ENCODE measurements around the gene TAPBPL. TPM values are rescaled to one million over a fixed set of nuclear protein-coding genes. Genes with fewer than 3 reads are reported as not detected.

TAPBPL gene
- total and polyA plus RNA-seq, 2 of the 4 experiments (the other 2 are of a cell fraction), result 3.4 to 12.1 TPM

GRCh38 chr12:6493497-6494257, 41.8 kb downstream of the TAPBPL start, which contains the start of gene NCAPD2:
NCAPD2 (plus strand) TSS chr12:6494102; CDS start chr12:6495099, 997 bp downstream.
- intact Hi-C loops (cut with micrococcal nuclease), result loop anchor here (2.0 kb wide), 2 partner anchors 39 to 63 kb away; no protein-coding TSS in a partner anchor
- Histone ChIP-seq H2BK5ac (ENCODE audit: low read depth, low read length, poor library complexity, severe bottlenecking) (peak within 1 kb of the TSS; percentile 90), H3K14ac (replicated peaks; ENCODE audit: low read depth, low read length) (peak within 1 kb of the TSS; percentile 97), H3K27me3 (ENCODE audit: control insufficient read depth, insufficient read depth, low read length) (no peaks in the 10 kb centered on the region), H4K20me1 (ENCODE audit: insufficient read depth, low read length) (peaks cover 4% of the 10 kb centered on the region), H2BK20ac (ENCODE audit: low read depth, low read length) (peak within 1 kb of the TSS; percentile 7; the same call in 1 of the 2 replicates), H2BK15ac (ENCODE audit: low read depth, low read length) (peak within 1 kb of the TSS; percentile 79; the same call in 2 of the 3 replicates), H3K18ac (ENCODE audit: low read depth, low read length) (peak within 1 kb of the TSS; percentile 73), H4K5ac (ENCODE audit: low read depth, low read length) (peak within 1 kb of the TSS; percentile 89), H3K9me1 (ENCODE audit: insufficient read depth, low read length) (peaks cover 8% of the 10 kb centered on the region), H3K56ac (ENCODE audit: extremely low read depth, insufficient read depth, low read length) (peak within 1 kb of the TSS; percentile 96), H3K36me3 (ENCODE audit: control insufficient read depth, insufficient read depth, low read length) (no peaks in the 10 kb centered on the region; the same call in 1 of the 2 replicates), H2AK9ac (replicated peaks; ENCODE audit: low read depth, low read length, poor library complexity) (peak within 1 kb of the TSS; percentile 93), H3K4me2 (ENCODE audit: low read depth, low read length) (peak within 1 kb of the TSS; percentile 97), H2AK5ac (ENCODE audit: low read depth, low read length) (peak within 1 kb of the TSS; percentile 99), H3K4me3 (ENCODE audit: insufficient read depth, low read depth, low read length) (peak within 1 kb of the TSS; percentile 83), H3K23ac (ENCODE audit: low read depth, low read length) (peak within 1 kb of the TSS; percentile 94), H3K4ac (ENCODE audit: low read depth, low read length) (peak within 1 kb of the TSS; percentile 96), H3K79me1 (ENCODE audit: low read depth in 1 of 2, low read length in 2 of 2) (peaks cover 33 to 45% of the 10 kb centered on the region in 2 experiments), H2AFZ (replicated peaks; ENCODE audit: low read length, poor library complexity) (peak within 1 kb of the TSS; percentile 94), H3K9me3 (ENCODE audit: control insufficient read depth, insufficient read depth, low read length) (no peaks in the 10 kb centered on the region), H3K4me1 (ENCODE audit: control insufficient read depth, insufficient read depth, low read length) (no peaks in the 10 kb centered on the region; the same call in 1 of the 2 replicates), H3K9ac (ENCODE audit: low read depth, low read length) (peak within 1 kb of the TSS; percentile 95), H4K91ac (ENCODE audit: insufficient read depth, low read depth, low read length) (peak within 1 kb of the TSS; percentile 93), H3K27ac (ENCODE audit: insufficient read depth, low read length) (peak within 1 kb of the TSS; percentile 94), H4K8ac (ENCODE audit: low read depth in 2 of 2, low read length in 2 of 2) (peak within 1 kb of the TSS; percentile 90 to 99), H2BK120ac (ENCODE audit: low read depth, low read length) (peak within 1 kb of the TSS; percentile 67)
- dilution Hi-C loops (cut with HindIII; ENCODE audit: low sequenced_read_pairs, unreplicated experiment), result no loop called here
- WGBS, 2 experiments (ENCODE audit: extremely low coverage in 2 of 2, insufficient read length in 1 of 2), result 0% methylated on average over 35 of the region's 49 CpGs; no CpG with 5 or more reads in 1 of the 2 experiments
- ATAC-seq (ENCODE audit: low read depth) (peak; percentile 97), DNase-seq (peak; percentile 93)
- CTCF ChIA-PET, result interaction anchor here (1.0 kb wide), 1 partner anchor 42 kb away, joined by 3 read pairs; no protein-coding TSS in a partner anchor
- TSS peak; percentile 65 for BruUV-seq (replicated peaks)
- in situ Hi-C loops (cut with MboI; ENCODE audit: low sequenced_read_pairs), result no loop called here
- POLR2A ChIA-PET (ENCODE audit: unreplicated experiment), result interaction anchor here (0.5 to 1.2 kb wide), 3 partner anchors 10 to 41 kb away, joined by 3 to 37 read pairs (median 3); partner anchors contain the start of gene GAPDH
- TF ChIP-seq USF2 (IDR thresholded peaks at IDR 0.05; ENCODE audit: low read depth, low read length), result peak; percentile 19; the same call in 1 of the 2 replicates
- 0 out of 2 replicates have a peak, but pooled peaks have one; percentile 18 for TF ChIP-seq FOS (IDR thresholded peaks at IDR 0.05; ENCODE audit: low read depth, low read length)
- no peak for TF ChIP-seq MAFK (IDR thresholded peaks at IDR 0.05; ENCODE audit: low read depth, low read length)
- TF ChIP-seq CHD1 (IDR thresholded peaks at IDR 0.05; ENCODE audit: low read depth, low read length), result peak; percentile 88; the same call in 1 of the 2 replicates
- TF ChIP-seq NFE2L2 (IDR thresholded peaks at IDR 0.05; ENCODE audit: low read depth, low read length), result no peak
- no peak for TF ChIP-seq RFX5 (IDR thresholded peaks at IDR 0.05; ENCODE audit: low read depth, low read length)
- peak; percentile 94 for TF ChIP-seq MAZ (IDR thresholded peaks at IDR 0.05; ENCODE audit: borderline replicate concordance, low read depth, low read length)
- TF ChIP-seq POLR2A (IDR thresholded peaks at IDR 0.05; ENCODE audit: low read depth, low read length), result peak; percentile 93
- TF ChIP-seq CEBPB (IDR thresholded peaks at IDR 0.05; ENCODE audit: low read depth, low read length), result peak; percentile 31; the same call in 1 of the 2 replicates
- TF ChIP-seq MXI1 (IDR thresholded peaks at IDR 0.05; ENCODE audit: borderline replicate concordance, low read depth, low read length), result peak; percentile 92
- TF ChIP-seq SMC3 (IDR thresholded peaks at IDR 0.05; ENCODE audit: low read depth, low read length), result no peak
- TF ChIP-seq RAD21 (IDR thresholded peaks at IDR 0.05; ENCODE audit: low read length), result no peak
- TF ChIP-seq BHLHE40 (IDR thresholded peaks at IDR 0.05; ENCODE audit: low read depth, low read length), result no peak
- no peak for TF ChIP-seq RCOR1 (IDR thresholded peaks at IDR 0.05; ENCODE audit: insufficient replicate concordance, low read length)
- TF ChIP-seq CTCF (conservative IDR thresholded peaks at IDR 0.05; ENCODE audit: low read depth, low read length), result no peak
